Right lung (tissue), 5 donors: ENCODE data around the gene TYMS. TPM values are rescaled to one million over a fixed set of nuclear protein-coding genes. Genes with fewer than 3 reads are reported as not detected.
"Not testable (repeated sequence)": the region's sequence is repeated elsewhere in the genome, so short reads cannot be mapped to it uniquely, and the experiment has no call there.

ENCODE experiments used
- DNase-seq, 2 donors: peaks; one replicate each; pipeline ENCODE4 v3.0.0-alpha.2; 2013
- polyA plus RNA-seq, 5 donors: library from polyadenylated mRNA; unstranded; fragments of 120-200 nt; gene quantifications; one replicate each; pipeline versions ENCODE4 v1.2.1 to v1.2.3, GENCODE V29; 2013; ENCODE audit warnings: inconsistent platforms in 1 of 5, low replicate concordance in 1 of 5; ENCODE audit not compliant: insufficient read length in 5 of 5, insufficient read depth in 1 of 5

TYMS gene
- polyA plus RNA-seq, 5 donors: 109 to 204 (median 133) TPM

DNA sequence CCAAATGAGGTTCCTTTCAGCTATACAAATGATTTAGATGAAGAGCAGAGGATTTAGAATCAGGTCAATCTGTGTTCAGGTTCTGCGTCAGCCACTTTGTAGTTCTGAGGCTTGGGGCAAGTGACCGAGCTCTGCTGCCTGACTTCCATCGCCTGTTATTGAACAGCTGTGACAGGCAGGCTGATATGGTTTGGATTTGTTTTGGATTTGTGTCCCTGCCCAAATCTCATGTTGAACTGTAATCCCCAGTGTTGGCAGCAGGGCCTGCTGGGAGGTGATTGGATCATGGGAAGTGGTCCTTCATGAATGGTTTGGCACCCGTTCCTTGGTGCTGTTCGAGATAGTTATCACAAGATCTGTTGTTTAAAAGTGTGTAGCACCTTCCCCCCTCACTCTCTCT, 18.6 kb downstream of the TYMS start:
- no peak for DNase-seq

DNA sequence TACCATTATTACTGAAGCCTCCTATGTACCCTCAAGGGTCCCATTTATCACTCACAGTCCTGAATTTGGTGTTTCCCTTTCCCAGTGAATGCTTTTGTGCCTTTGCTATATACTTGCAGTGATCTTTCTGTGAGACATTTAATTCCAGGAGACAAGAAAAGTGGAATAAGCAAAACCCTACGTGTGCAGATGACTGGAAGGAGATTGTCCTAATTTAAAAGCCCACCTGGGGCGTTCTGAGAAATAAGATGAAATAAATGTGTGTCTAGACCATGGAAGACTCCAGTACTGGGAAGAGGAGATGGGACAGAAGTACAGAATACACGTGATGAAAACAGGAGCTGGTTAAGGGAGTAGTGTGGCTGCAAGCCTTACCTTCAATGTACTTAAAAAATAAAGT, 19.3 kb downstream of the TYMS start:
- no peak for DNase-seq

DNA sequence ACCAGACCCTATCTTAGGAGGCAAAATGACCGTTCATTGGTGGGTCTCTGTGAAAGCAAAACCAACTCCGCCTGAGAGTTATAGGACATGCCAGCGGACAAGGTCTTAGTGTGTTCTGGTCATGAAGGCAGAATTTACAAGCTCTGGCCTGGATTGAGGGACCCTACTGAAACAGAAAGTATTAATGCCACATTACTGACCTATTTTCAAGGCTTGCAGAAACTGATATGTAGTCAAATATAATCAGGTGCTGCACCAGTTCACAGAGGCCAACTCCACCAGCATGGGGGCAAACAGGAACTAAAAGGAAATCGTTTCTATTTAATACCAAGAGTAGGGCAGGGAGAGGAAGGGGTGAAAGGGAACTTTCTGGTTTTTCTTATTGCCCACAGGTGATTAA, 19.7 kb downstream of the TYMS start:
- no peak for DNase-seq

DNA sequence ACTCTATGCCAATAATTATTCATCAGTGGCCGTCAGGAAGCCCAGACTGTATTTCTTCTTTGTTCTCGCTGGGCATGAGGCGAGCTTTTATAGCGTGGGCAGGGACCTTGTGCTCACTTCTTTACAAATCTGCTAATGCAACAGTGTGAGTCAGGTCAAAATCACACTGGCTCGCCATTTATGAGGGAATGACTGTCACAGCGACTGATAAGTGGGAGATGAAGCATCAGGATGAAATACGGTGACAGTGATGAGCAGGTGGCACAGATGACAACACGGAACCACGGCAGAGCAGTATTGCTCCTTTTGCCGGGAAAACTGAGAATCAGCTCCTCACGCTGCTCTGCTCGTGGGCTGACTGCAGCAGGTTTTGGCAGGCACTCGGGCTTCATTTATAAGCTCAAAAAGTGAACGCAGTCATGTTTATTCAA, 20.5 kb downstream of the TYMS start:
- no peak for DNase-seq

DNA sequence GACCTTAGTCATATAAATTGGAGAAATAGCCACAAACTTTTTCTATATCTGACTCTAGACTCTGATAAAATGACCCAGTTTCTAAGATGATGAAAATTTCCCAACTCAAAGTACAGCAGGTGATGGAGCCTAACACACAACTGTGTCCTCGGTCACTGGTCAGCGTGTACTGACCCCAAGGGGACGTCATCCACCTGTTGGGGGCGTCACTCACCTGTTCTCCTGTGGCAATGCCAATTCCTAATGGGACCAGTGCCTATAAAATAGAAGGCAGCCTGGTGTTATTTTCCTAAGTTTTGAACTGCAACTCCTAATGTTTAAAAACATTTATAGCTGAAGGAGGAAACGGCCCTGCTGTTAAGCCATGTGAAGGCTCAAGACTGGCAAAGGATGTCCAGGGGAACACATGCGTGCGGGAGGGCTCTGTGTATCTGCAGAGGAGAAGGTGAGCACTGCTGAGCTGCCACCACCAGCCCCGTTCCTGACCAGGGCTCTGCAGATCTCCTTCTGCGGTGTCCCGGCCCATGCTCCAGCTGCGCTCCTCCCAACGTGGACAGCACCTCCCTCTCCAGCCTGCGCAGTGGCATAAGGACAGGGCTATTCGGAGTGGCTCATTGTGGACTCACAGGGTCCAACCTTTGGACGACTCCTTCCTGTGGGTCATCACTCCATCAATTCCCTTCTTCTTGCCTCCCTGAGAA, 21.2 kb downstream of the TYMS start:
- no peak for DNase-seq

DNA sequence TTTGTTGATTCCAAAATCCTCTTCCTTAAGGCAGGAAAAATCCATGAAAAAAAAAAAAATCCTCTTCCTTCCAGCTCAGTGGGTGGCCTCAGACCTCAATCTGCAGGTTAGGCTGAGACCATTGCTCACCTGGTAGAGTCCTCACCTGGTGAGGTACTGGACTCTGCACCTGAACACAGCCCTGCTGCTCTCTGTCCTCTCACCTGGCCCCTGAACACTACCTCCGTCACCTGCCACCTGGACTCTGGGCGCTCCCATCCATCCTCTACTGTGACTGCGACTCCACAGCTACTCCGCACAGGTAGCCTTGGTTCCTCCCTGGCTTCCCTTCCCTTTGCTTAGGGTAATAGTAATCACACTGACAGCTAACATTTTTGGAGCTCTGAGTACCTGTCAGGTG, 22.1 kb downstream of the TYMS start:
- DNase-seq: no peak

DNA sequence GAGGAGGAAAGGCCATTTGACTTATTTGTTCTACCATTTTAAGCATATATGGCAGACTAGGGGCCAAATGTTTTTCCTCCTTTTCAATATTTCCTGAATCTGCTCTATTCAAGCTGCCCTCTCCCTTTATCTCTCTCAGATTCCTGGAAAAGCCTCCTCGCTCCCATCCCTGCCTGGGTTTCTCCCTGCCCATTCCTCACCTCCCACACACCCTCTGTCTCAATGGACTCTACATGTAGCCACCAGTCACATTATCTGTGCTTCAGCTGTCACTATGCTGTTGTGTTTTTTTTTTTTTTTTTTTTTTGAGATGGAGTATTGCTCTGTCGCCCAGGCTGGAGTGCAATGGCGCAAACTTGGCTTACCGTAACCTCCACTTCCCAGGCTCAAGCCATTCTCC, 22.9 kb downstream of the TYMS start:
- no peak for DNase-seq

DNA sequence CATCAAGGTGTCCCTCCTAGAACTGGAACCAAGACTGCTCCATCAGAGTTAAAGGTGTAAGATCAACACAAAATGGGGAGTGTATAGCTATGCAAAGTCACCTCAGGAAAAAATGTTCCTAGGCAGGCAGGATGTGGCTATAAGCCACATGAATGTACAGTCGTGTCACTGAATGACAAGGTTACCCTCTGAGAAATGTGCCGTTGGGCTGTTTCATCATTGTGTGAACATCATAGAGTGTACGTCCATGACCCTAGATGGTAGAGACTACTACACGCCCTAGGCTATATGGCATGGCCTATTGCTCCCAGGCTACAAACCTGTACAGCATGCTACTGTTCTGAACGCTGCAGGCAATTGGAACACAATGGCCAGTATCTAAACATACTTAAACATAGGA, 24.5 kb downstream of the TYMS start:
- no peak for DNase-seq

DNA sequence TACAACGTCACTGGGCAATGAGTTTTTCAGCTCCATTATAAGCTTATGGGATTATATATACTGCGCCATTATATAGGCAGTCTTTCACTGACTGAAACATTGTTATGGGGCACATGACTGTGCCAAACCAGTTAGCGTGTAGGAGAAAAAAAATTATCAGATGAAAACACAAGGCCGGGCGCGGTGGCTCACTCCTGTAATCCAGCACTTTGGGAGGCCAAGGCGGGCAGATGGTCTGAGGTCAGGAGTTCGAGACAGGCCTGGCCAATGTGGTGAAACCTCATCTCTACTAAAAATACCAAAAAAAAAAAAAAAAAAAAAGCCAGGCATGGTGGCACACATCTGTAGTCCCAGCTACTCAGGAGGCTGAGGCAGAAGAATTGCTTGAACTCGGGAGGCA, 25.0 kb downstream of the TYMS start:
- DNase-seq: not testable (repeated sequence)

DNA sequence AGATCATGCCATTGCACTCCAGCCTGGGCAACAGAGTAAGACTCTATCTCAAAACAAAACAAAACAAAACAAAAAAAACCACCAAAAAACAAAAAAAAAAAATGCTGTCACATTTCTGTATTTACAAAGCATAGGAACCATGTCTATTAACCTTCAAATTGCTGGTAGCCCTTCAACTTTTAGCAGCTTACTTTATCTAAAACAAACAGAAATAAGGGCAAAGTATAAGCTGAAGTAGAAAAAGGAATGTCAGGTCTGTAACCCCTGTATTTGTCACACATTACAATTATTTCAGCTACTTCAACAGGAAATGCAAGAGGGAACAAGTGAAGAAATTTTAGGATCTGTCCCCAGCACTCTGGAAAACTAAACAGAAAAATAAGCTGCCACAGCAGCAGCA, 25.4 kb downstream of the TYMS start:
- DNase-seq: no peak

DNA sequence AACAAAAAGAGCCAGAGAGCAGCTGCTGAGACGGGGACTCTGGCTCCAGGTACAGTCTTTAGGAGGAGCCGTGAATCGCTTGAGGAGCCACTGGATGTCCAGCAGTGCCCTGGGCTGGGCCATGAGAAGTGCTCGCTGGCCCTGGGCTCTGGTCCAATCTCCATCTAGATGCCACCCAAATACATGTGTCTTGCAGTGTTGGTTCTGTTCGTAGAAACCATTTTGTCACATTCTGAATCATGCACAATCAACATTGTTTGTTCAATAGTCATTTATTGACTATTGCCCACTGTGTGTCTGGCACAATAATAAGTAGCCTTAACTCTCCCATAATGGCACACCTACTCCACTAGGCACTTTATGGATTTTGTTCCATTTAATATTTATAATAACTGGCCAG, 26.1 kb downstream of the TYMS start:
- no peak for DNase-seq

DNA sequence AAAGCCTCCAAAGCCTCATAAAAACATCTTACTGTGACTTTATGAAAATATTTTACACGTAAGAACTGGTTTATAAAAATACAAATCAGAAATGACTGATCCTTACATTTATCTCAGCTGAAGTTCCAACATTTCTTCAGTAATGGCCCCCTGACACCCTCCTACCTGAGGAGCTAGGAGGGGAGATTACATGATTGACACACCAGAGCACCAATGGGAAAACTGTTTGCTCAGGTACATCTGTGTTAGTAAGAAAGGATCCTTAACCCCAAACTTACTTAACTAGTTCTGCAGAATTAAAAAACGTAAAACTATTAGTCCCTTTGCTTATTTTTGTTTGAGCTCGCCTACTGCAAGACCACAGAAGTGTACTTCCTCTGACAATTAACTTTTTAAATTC, 28.0 kb downstream of the TYMS start:
- no peak for DNase-seq

DNA sequence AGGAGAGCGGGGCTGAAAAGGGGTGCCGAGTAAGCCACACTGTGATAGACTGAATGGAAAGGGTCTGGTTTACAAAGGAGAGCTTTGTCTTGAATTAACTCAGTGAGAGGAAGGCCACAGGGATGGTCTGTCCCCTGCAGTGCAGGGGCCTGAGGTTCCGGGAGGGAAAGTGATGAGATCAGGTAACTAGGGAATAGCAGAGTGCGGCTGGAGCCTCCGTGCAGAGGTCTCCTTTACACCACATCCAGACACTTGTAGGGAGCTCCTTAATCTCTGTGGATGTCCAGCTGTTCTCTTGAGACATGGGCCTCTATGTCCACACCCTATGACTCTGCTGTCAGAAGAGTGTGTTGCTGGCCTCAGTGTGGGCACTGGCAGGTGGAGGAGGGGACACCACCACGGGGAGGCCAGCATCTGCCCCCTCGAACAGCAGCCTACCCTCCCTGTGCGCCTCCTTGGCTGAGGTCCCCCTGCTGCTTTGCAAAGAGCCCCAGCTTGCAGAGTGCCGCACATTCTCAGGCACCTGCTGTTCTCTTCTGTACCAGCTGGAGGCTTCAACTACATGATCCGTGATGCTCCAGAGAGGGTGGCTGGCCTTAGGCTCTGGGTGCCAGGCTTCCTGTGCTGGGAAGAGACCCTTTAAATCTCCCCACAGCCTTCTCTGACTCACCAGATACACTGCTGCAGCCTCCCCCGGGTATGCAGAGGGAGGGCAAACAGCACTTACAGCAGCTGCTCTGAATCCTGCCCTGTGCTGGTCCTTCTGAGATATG, 29.1 kb downstream of the TYMS start:
- no peak for DNase-seq

DNA sequence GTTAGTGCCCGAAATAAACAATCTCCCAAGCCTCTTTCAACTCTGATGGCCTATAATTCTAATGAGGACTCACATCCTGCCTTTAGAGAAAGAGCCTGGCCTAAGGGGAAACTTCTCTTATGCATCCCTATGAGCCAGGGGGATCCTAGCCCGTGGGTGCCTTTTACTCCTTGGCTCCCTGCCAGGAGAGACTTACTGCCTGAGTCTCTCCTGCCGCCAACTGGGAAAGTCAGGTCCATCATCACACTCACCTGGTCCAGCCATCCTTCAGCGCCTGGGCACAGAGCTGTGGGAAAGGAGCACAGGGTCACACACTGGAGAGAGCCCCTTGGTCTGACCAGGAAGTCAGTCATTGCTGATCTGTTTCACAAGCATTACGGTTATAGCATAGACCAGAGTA, 30.9 kb downstream of the TYMS start:
- no peak for DNase-seq

DNA sequence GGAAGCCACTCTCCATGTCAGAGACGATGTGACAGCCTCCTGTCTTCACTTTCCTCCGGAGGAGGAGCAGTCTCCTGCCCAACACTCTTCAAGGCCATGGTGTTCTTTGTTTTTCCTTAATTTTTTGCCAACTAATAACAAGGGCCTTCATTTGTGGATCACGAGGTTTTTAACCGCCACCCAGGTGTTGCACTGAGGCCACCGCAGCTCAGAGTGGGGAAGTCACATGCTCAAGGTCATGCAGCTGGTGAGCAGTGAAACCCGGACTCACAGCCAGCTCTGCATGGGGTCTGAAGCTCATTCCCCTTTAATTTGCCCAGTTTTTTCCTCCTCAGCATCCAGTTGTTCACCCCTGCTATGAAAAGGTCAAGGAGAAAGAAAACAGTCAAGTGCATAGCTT, 35.4 kb downstream of the TYMS start:
- no peak for DNase-seq

DNA sequence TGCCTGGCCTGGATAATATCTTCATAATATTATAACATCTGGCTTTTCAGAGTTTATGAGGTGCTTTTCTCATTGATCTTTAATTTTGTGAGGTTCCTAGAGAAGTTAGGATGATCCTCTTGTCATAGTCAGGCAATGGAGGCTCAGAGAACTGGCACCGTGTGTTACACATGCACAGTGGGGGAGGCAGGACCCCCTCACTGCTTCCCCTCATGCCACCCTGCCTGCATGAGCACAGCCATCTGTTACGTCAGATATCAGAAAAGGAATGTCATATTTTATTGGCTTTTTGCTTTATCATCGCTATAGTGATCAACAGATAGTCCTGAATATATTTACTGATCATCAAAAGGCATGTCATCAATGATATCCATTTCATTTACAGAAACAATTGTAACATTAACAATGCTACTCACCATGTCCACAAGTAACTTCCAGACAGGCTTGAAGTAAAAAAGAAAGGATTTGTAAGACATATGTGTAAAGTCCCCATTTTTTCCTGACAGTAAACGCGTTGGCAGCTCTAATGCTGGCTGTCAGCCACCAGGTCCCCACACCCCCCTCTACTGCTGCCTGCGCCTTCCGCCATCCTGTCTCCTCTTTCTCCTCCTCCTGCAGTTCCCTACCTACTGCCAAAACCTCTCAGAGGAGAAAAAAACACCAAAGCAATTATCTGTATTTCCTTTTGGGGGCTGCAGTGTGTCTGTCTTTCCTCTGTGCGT, 36.2 kb downstream of the TYMS start:
- no peak for DNase-seq

DNA sequence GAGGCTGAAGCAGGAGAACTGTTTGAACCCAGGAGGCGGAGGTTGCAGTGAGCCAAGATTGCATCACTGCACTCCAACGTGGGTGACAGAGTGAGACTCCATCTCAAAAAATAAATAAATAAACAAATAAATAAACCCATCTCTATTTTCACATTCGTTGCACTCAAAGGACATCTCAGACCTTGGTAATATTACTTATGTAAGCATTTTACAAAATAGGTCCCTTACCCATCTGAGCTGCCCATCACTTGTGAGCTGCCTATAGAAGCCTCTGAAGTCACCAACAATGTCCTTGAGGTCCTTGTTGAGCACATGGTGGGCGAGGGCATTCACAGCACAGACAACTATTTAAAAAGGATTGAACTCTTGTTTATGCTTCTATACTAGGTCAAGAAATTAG, 39.6 kb downstream of the TYMS start:
- DNase-seq: no peak

DNA sequence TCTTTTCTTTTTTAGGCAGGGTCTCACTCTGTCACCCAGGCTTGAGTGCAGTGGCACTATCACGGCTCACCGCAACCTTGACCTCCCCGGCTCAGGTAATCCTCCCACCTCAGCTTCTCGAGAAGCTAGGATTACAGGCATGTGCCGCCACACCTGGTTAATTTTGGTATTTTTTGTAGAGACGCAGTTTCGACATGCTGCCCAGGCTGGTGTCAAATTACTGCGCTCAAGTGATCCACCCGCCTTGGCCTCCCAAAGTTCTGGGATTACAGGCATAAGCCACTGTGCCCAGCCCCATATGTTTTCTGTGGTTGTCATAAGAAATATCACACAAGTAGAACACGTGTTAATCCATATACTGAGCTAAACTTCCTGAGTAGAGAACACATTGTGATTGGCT, 40.3 kb downstream of the TYMS start:
- DNase-seq: no peak

DNA sequence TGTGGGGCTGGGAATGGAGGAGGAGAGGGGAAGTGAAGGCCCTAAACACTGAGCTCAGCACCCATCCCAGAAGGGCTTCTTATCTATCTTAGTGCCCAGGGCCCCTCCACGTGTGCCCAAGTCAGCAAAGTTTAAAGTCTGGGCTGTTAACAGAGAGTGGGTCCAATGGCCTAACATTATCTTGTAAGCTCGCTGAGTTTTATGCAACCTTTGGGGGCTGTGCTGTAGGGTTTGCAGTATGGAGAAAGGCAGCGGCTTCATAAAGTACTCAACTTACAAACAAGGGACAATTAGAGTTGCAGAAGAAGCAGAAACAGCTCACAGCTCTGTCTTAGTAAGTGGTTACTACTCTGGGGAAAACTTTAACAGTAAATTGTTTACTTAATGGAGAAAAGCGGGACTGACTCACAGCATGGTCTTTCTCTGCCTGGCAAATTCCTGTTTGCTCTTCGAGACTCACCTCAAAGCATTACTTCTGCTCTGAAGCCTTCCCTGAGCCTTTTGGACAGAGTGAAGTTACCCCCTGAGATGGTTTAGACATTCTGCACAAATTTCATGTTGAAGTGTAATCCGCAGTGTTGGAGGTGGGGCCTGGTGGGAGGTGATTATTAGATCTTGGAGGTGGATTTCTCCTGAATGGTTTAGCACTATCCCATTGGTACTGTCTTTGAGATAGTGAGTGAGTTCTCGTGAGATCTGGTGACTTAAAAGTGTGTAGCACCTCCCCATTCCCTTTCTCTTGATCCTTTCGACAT, 45.9 kb downstream of the TYMS start:
- DNase-seq: no peak

DNA sequence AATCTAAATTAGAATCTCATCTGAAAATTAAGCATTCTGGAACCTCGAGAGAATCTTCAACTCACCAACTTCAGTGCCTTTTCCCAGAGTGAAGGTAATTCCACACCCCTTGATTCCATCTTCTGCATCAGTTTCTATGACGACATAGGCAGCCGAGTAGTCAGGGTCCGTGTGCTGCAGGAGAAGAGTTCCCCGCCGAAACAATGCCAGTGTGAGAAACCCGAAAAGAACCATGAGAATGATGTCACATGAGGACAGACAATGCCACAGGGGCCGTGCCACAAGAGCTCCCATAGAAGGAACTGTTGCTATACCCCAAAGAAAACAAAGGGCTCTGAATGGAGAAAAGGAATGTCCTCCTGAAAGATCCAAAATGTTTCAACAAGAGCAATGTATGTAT, 49.0 kb downstream of the TYMS start:
- no peak for DNase-seq

DNA sequence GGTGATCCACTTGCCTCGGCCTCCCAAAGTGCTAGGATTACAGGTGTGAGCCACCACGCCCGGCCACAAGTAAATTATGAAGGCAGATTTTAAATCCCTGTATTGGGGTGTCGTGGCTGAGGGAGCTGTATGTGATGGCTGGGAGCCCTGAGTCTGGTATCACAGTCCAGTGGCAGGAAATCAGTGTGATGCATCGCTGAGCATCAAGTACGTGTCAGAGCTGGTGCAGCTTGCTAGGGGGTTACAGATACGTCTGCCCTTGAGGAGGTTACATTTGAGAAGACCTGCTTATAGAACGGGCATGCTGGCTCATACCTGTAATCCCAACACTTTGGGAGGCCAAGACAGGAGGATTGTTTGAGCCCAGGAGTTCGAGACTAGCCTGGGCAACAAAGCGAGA, 50.6 kb downstream of the TYMS start:
- no peak for DNase-seq

DNA sequence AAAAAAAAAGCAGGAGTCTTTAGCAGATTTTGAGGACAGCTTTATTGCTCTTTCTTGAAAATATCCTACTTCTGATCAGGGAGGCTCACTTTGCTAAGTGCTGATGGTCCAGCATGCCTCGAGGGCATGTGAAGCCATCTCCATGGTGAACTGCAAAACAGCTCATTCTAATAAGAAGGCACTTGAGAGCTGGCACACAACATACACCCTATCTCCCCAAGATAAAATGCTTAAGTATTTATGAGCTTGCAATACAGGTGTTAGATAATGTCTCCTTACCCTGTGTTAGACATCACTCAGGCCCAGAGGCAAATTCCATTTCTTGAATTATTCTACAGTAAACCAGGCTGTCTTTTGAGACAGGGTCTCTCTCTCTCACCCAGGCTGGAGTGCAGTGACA, 52.3 kb downstream of the TYMS start:
- no peak for DNase-seq
